Stimulated activated CD8-positive, alpha-beta memory T cell treated with anti-CD3 and anti-CD28 coated beads, Interleukin-12 subunit alpha, Interleukin-12 subunit beta, amount 100 ng/mL, for 4 hours (primary cell): ENCODE measurements around the gene LRRC4B.
"Not testable (repeated sequence)": the region's sequence is repeated elsewhere in the genome, so short reads cannot be mapped to it uniquely, and the experiment has no call there.

Experiments
- DNase-seq: peaks from one replicate; pipeline ENCODE4 v3.0.0-alpha.2; 2020; ENCODE audit warnings: low read depth

The LRRC4B gene

DNA sequence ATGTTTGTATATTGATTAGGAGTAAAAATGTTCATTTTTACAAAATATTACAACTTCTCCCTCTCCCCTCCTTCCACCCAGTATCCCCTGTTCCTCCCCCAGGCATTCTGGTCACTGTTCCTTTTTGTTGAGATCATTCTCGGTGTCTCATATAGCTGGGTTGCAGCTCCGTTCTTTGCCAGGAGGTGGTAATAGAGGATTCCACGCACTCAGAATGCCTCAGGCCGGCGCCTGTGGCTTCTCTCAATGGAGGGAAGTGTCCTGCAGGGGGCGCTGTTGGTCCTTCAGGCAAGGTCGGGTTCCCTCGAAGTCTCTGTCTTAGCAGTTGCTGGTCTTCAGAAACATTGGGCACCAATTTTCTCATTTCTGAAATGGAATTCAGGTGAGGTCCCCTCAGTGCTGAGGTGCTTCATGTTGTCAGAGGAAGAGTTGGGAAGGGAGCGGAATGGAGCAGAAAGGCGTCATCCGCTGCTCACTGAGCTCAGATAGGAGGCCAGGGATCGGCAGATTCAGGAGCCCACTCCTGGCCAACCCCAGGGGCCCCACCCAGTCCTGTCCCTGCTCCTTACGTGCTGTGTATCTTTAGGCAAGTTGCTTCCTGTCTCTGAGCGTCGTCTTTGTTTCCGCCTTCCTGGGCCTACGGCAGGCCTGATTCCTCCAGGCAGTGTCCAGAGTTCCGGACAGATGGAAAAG is 81.3 kb downstream of the LRRC4B start:
- DNase-seq: no peak

DNA sequence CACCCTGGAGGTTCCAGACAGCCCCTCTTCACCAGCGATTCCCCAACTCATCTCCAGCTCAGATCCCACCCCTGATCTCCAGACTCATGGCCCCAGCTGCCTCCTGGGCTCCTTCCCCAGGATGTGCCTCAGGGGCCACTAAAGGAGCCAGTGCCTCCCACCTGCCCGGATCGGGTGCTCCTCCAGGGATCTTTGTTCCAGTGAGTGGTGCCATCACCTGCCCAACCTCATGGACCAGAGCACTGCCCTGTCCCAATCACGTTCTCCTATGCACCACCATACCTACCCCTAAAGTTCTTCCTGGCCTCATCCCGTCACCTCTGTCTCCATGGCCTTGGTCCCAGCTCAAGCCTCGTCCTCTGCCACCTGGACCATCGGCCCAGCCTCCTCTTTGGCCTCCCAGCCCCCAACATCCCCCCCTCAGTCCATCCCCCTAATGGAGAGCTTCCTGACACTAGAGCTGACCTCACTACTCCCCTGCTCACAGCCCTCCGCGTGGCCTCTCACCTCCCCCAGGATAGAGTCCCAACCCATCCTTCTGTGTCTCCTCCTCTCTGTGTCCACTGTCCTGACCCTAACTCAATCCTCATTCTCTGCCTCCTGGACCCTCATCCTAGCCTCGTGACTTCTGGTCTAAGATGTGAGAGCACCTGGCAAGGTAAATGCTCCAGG is 82.8 kb downstream of the LRRC4B start:
- no peak for DNase-seq

DNA sequence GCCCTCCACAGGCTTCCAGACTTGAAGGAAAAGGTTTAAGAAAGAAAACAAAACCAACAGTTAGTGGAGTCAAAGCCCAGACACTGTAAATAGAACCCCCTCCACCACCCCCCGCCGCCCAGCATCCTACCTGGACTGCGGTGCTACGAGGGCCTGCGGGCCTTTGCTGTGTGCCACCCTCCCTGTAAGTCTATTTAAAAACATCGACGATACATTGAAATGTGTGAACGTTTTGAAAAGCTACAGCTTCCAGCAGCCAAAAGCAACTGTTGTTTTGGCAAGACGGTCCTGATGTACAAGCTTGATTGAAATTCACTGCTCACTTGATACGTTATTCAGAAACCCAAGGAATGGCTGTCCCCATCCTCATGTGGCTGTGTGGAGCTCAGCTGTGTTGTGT is 85.3 kb downstream of the LRRC4B start:
- DNase-seq: no peak

DNA sequence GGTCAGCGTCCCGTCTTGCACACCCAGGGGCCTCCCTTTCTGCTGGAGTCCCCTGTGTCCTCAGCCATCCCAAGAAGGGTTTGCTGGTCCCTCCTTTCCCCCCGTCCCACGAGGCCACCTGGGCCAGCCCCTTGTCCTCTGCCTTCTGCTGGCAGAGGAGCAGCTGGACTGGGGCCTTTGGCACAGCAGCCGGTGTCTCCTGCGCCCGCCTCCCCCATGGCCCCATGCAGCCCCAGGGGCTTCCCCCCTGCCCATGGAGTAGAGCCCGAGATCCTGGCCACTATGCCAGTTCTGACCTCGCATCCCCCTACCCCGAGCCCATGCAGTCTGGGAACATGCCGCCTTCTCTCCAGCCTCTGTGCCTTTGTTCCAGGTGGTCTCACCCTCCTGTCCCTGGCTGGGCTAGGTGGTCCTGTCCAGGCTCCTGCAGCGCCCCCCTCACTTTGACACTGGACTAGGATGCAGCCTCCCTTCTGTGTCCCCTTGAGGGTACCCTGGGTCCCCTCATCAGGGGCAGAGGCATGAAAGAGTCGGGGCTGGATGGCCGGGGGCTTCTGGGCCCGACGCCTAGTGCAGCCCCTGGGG is 85.9 kb downstream of the LRRC4B start:
- no peak for DNase-seq

DNA sequence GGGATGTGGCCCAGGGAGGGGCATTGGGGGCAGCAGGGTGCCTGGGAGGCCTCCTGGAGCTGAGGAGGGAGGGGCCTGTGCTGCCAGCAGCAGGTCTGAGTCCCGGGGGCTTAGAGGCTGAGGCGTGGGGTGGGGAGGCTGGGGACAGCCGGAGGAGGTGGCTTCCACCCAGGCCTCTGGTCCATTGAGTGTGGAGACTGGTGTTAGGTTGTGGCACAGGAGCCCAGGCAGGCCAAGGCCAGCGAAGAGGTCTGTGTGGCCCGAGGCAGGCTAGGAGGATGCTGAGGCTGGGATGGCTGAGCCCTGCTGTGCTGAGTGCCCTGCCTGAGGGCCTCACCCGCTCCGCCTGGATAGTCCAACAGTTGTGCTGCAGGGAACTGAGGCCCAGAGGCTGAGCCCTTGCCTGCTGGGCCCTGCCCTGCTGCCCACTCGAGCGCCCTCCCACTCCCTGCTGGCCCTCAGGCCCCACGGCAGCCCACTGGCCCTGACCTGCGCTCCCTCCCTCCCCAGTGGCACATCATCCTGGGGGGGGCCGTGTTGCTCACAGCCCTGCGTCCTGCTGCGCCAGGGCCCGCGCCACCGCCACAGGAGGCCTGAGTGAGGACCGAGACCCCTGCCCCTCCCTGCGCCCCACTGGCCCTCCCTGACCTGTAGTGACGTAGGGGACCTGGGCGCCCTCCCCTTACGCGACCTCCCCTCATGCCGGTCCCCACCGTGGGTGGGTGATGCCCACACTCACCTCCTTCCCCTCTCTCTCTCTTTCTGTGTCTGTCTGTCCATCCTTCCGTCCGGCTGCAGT is 86.7 kb downstream of the LRRC4B start:
- DNase-seq: no peak

DNA sequence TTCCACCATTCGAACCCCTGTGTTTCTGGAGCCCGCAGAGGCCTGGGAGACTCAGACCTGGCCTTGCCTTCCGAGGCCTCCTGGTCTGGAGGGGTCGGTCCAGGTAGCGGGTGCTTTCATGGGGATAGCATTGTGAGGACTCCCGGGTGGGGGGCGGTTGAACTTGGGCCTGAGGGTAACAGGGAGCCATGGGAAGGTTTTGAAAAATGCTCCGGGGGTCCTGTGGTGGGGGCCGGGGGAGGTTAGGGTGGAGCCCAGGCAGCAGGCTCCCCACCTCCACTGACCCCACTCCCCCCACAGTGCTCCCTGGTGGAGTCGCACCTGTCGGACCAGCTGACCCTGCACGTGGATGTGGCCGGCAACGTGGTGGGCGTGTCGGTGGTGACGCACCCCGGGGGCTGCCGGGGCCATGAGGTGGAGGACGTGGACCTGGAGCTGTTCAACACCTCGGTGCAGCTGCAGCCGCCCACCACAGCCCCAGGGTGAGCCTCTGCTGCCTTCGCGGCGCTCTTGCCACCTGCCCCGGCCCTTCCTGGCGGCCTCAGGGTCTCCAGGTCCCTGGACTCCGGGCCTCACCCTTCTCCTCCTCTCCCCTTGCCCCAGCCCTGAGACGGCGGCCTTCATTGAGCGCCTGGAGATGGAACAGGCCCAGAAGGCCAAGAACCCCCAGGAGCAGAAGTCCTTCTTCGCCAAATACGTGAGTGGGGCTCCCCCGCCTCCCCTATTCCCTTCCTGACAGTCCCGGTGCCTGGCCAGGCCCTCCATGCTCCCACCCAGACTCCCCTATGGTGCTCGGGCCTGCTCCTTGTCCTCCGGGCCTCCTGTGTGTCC is 87.7 kb downstream of the LRRC4B start:
- no peak for DNase-seq

DNA sequence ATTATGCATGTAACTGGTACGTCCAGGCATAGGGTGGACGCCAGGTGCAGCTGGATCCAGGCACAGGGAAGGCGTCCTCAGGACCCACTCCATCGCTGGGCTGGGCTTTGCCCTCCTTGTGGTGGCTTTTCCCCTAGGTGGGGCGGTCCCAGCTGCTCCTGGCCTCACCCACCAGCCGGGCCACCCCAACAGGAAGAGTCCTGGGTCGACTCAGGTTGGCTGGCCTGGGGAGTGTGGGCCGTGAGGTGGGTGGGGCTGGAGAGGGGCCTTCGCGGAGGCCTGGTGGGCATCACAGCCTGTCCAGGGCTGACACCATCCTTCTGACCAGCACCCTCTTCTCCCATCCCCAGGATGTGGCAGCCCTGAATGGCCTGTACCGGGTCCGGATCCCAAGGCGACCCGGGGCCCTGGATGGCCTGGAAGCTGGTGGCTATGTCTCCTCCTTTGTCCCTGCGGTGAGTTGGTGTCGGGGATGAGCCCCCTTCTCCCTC is 88.4 kb downstream of the LRRC4B start:
- DNase-seq: no peak

DNA sequence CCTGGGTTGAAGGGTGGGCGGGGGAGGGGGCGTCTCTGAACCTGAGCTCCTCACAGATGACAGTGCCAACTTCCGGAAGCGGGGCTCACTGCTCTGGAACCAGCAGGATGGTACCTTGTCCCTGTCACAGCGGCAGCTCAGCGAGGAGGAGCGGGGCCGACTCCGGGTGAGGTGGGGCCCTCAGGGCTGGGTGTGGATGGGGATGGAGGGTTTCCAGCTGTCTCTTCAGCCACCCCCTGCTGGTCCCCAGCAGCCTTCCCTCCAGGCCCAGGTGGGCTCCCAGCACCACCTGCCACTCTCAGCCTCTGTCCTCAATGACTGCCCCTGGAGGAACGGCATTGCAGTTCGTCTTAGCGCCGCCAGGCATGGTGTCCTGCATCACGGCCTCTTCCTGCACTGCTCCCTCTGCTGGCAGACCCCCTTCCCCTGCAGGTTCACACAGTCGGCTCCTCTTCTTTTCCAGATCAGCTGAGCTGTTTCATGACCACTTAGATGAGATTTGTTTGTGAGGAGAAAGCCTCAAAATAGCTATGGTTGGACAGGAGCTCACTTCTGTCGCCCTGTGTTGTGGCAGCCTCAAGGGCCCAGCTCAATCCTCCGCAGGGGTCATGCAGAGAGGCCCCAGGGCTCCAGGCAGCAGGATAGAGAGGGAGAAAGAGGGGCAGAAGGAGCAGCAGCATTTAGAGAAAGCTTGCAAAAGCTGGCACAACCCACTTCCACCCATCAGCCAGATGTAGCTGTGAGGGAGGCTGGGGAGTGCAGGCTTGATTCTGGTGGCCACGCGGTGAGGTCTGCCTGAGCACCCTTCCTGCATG is 89.1 kb downstream of the LRRC4B start:
- no peak for DNase-seq

DNA sequence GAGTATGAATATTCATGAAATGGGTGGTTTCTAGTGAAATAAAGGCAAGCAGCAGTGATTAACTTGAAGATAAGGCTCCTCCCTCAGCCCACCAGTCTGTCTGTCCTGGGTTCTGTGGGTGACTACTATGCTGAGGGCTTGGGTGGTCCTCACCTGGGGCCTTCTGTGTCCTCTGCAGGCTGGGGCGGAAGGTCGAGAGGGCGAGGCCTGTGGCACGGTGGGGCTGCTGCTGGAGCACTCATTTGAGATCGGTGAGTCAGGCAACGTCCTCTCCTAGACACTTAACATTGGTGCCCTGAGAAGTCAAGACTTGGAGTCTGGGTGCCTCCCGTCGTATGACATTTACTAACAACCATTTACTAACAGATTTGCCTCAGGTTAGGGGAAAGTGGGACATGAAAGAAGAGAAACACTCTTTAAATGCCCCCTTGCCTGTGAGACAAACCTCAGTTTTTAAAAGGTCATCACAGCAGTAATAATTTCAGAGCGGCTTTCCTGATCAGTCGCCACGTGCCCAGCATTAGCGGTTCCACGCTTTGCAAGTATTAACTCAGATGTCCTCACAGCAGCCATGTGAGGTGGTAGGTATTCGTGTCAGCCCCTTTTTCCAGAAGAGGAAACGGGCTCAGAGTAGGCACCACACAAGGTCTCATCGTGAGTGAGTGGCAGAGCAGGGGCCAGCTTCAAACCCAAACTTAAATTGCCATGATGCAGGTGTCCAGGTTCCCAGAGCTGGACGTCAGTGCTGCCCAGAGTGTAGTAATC is 90.3 kb downstream of the LRRC4B start:
- DNase-seq: no peak

DNA sequence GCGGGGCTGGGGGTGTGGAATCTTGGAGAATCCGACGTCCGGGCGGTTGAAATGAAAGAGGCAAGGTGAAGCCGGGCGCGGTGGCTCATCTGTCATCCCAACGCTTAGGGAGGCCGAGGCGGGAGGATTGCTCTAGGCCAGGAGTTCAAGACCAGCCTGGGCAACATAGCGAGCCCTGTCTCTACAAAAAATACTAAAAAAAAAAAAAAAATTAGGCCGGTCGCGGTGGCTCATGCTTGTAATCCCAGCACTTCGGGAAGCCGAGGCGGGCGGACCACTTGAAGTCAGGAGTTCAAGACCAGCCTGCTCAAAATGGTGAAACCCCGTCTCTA is 91.4 kb downstream of the LRRC4B start:
- DNase-seq: no peak

DNA sequence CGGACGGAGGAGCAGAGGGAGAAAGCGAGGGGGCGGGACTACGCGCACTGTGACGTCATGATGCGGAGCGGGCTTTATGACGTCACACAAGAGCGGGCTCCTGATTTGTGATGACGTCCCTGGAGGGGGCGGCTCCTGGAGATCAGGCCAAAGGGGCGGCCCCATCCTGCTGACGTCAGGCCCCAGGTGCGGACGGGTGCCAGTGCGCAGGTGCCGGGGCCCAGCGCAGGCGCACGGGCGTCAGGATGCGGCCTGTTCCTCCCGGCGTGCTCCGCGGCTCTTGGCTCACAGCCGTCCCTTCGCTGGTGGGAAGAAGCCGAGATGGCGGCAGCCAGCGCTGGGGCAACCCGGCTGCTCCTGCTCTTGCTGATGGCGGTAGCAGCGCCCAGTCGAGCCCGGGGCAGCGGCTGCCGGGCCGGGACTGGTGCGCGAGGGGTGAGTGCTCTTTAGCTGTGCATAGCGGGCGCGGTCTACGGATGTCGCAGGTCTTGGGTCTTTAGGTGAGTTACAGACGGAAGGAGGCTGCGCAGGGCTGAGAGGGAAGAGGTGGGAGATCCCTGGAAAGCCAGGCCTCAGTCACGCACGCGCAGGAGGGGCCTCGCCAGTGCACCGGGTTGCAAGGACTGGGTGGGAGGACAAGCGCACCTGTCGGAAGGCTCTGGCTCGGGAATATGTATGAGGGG is 91.9 kb downstream of the LRRC4B start, which contains the start of the genes EMC10 and GARIN5A:
Gene EMC10, plus strand, starts transcription at position 284 of the 683 bp plus-strand sequence. Its CDS starts 38 bp downstream, at position 322.
Gene GARIN5A, minus strand, starts transcription at position 625 of the 683 bp plus-strand sequence. Its CDS starts 460 bp downstream, at position 165.
- DNase-seq: peak; percentile 84

DNA sequence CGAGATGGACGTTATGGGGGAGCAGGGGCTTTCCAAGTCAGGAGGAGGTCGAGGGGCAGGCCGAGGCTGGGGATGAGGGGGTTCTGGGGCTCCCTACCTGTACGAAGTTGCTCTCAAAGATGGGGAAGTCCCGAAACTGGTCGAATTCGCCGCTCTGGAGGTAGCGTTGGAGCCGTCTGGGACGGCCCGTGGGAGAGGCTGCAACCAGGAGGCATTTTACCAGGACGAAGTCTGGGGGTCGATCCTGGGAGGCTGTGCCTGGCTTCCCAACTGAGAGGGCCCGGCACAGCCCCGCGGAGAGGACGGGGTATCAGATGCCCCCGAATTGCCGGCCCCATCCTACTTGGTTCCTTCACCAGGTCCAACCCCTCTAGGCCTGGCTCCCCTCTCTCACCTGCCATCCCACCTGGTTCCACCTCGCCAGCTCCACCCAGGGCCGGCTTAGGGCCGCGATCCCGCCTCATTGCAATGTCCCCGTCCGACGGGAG is 92.5 kb downstream of the LRRC4B start:
- DNase-seq: no peak

DNA sequence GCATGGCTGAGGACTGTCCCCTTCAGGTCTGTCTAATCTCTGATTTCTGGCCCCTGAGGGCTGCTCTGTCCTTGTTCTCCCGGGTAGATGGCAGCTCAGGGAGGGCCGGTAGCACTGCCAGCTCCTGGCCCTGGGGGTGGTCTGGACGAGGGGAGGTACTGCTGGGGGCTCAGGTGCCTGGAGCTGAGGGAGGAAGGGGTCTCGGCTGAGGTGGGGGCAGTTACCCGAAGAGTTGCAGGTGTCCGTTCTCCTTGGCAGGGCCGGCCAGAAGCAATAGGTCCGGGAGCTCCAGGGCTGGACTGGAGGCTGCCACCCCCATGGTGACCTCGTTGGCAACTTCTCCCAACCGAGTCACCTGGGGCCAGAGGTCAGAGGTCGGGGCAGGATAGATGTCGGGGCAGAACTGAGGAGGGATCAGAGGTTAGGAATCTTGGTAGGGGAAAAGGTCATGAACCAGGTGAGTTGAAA is 93.1 kb downstream of the LRRC4B start:
- no peak for DNase-seq

DNA sequence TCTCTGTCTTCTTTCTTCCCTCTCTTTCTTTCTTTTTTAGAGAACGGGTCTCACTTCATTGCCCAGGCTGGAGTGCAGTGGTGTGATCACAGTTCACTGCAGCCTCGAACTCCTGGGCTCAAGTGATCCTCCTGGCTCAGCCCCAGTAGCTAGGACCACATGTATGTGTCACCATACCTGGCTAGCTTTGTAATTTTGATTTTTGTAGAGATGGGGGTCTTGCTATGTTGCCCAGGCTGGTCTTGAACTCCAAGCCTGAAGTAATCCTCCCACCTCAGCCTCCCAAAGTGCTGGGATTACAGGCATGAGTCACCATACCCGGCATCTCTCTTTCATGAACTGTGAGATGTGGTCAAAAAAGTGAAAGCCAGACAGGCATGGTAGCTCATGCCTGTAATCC is 94.9 kb downstream of the LRRC4B start:
- not testable (repeated sequence) for DNase-seq

DNA sequence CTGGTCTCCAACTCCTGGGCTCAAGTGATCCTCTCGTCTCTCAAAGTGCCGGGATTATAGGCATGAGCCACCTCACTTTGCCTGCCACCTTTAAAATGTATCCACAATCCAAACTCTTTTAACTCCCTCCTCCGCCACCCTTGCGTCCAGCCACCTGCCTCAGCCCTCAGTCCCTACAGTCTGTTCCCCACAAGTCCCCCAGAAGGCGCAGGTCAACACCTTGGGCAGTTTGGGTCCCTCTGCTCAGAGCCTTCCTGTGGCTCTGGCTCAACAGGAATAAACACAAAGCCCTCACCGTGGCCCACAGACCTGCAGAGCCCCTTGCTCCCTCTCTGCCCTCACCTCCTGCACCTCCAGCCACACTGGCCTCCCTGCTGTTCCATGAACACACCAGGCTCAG is 99.4 kb downstream of the LRRC4B start:
- no peak for DNase-seq

DNA sequence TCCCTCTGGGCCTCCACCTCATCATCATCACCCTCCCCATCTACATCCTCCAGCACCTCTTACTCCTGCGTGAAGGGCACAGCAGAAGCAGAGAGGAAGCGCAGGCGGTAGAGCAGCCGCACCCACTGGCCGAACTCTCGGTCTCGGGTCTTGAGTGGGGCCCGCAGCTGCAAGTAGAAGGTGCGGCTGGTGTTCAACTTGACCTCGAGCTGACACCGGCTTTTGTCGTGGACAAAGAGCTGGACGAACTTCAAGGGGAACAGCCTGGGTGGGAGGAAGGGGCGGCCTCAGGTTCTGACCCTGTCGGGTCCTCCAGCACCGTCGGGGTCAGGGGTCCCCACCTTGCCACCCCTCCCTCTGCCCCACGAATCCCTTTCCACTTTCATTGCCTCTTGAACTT is 100.7 kb downstream of the LRRC4B start:
- no peak for DNase-seq
